Skeletal muscle satellite cell (primary cell): ENCODE data around the gene ODF4.

Experiments used
- H3K27me3 ChIP-seq: 2 replicates; pipeline ENCODE4 v1.7.0; 2013; ENCODE audit warnings: low read length; ENCODE audit not compliant: control insufficient read depth, insufficient read depth
- H3K36me3 ChIP-seq: 2 replicates; pipeline ENCODE4 v1.7.0; 2013; ENCODE audit warnings: mild to moderate bottlenecking, control low read depth, low read length; ENCODE audit not compliant: insufficient read depth
- H3K4me1 ChIP-seq: 2 replicates; pipeline ENCODE4 v1.7.0; 2013; ENCODE audit warnings: low read length; ENCODE audit not compliant: control insufficient read depth, insufficient read depth
- H3K4me2 ChIP-seq: 2 replicates; pipeline ENCODE4 v1.7.0; 2013; ENCODE audit warnings: mild to moderate bottlenecking, low read length
- H3K4me3 ChIP-seq: 2 replicates; pipeline ENCODE4 v1.7.0; 2013; ENCODE audit warnings: low read length
- H3K9ac ChIP-seq: 2 replicates; pipeline ENCODE4 v1.7.0; 2013; ENCODE audit warnings: mild to moderate bottlenecking, low read depth, low read length, moderate library complexity
- H3K9me3 ChIP-seq: replicated peaks from 2 replicates; pipeline ENCODE4 v1.7.0; 2013; ENCODE audit warnings: mild to moderate bottlenecking, control low read depth, low read length

Gene ODF4

GRCh38 chr17:8314797-8315763 lies 24.6 kb upstream of the ODF4 start:
- H3K4me1 ChIP-seq: no peaks in the 10 kb centered on the region
- no peak overlapping the region for H3K4me3 ChIP-seq
- no peak overlapping the region for H3K9ac ChIP-seq
- no peak overlapping the region for H3K4me2 ChIP-seq
- no peaks in the 10 kb centered on the region for H3K36me3 ChIP-seq
- H3K27me3 ChIP-seq: peaks cover 83% of the 10 kb centered on the region
- no peaks in the 10 kb centered on the region for H3K9me3 ChIP-seq

GRCh38 chr17:8315764-8316217 lies 23.8 kb upstream of the ODF4 start:
- no peak overlapping the region for H3K9ac ChIP-seq
- H3K36me3 ChIP-seq: no peaks in the 10 kb centered on the region
- H3K9me3 ChIP-seq: no peaks in the 10 kb centered on the region
- H3K4me3 ChIP-seq: no peak overlapping the region
- peaks cover 80% of the 10 kb centered on the region for H3K27me3 ChIP-seq
- no peaks in the 10 kb centered on the region for H3K4me1 ChIP-seq
- no peak overlapping the region for H3K4me2 ChIP-seq

- H3K9me3 ChIP-seq: no peaks in the 10 kb centered on the region
- no peak overlapping the region for H3K4me2 ChIP-seq
- no peaks in the 10 kb centered on the region for H3K36me3 ChIP-seq
- no peak overlapping the region for H3K4me3 ChIP-seq
- H3K27me3 ChIP-seq: peaks cover 64% of the 10 kb centered on the region
- H3K9ac ChIP-seq: no peak overlapping the region
- no peaks in the 10 kb centered on the region for H3K4me1 ChIP-seq
These were observed 21.4 kb upstream of the ODF4 start for GRCh38 chr17:8318010-8318935.

DNA sequence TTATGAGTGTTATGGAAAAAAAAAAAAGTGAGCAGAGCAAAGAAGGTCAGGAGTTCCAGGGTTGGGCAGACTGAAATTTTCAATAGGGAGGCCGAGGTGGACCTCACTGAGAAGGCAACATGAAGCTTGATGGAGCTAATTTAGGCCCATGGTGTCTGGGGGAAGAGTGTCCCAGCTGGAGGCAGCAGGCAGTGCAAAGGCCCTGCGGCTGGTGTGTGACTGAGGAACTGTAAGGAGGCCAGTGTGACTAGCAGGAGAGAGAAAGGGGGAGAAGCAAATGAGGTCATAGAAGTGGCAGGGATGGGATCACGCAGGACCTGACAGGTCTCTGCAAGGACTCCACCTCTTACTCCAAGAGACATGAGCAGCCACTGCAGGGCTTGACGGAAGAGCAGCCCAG lies 19.4 kb upstream of the ODF4 start:
- Histone ChIP-seq H3K9ac (no peak overlapping the region), H3K36me3 (no peaks in the 10 kb centered on the region), H3K4me1 (no peaks in the 10 kb centered on the region), H3K27me3 (peaks cover 44% of the 10 kb centered on the region), H3K4me3 (no peak overlapping the region), H3K9me3 (no peaks in the 10 kb centered on the region), H3K4me2 (no peak overlapping the region)

- H3K27me3 ChIP-seq: peaks cover 37% of the 10 kb centered on the region
These were observed 18.6 kb upstream of the ODF4 start for GRCh38 chr17:8320990-8321389.

DNA sequence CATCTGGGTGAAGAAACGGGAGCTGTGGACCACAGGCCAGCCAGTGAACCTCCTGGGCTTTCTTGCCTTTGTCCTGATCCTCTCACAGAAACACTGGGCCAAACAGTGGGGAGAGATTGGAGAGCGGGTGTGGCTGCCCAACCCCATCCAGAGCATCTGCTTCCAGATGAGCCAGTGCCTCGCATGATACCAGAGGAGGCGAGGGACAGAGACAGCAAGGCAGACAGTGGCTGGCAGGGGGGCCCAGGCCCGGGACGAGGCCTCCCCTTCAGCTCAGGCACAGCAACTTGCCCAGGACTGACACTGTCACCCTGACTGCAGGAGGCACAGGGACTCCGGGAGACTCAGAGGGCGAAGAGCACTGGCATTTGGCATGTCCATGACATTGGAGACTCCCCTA lies 17.6 kb upstream of the ODF4 start:
- Histone ChIP-seq H3K27me3 (peaks cover 29% of the 10 kb centered on the region), H3K4me1 (peaks cover 13% of the 10 kb centered on the region), H3K4me2 (no peak overlapping the region), H3K9ac (no peak overlapping the region), H3K9me3 (no peaks in the 10 kb centered on the region), H3K36me3 (no peaks in the 10 kb centered on the region), H3K4me3 (no peak overlapping the region)

More at GRCh38 chr17:8320990-8321389, 18.6 kb upstream of the ODF4 start:
- Histone ChIP-seq H3K4me1 (peaks cover 2% of the 10 kb centered on the region), H3K9me3 (no peaks in the 10 kb centered on the region), H3K4me2 (no peak overlapping the region), H3K9ac (no peak overlapping the region), H3K4me3 (no peak overlapping the region), H3K36me3 (no peaks in the 10 kb centered on the region)

DNA sequence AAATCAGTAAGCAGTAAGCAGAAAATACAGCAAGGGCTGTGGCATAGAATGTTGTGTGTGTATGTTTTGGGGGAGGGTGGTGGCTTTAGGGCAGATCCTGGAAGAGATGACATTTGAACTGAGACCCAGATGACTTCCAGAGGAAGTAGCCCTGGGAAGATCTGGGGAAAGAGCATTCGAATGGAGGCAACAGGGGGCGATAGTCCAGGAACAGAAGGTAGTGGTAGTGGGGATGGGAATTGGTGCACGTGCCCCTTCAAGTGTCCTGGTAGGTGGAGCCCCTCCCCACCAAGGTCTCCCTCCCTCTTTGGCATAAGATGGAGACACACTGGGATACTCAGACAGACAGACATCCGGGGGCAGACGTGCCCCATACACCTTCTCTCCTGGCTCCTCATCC lies 15.5 kb upstream of the ODF4 start:
- Histone ChIP-seq H3K9ac (no peak overlapping the region), H3K4me1 (peaks cover 18% of the 10 kb centered on the region), H3K4me2 (no peak overlapping the region), H3K27me3 (peaks cover 12% of the 10 kb centered on the region), H3K36me3 (no peaks in the 10 kb centered on the region), H3K9me3 (no peaks in the 10 kb centered on the region), H3K4me3 (no peak overlapping the region)

GRCh38 chr17:8324923-8325322 lies 14.7 kb upstream of the ODF4 start:
- Histone ChIP-seq H3K4me3 (no peak overlapping the region), H3K9ac (no peak overlapping the region), H3K4me2 (no peak overlapping the region), H3K27me3 (peaks cover 11% of the 10 kb centered on the region), H3K4me1 (peaks cover 18% of the 10 kb centered on the region), H3K9me3 (no peaks in the 10 kb centered on the region), H3K36me3 (no peaks in the 10 kb centered on the region)

DNA sequence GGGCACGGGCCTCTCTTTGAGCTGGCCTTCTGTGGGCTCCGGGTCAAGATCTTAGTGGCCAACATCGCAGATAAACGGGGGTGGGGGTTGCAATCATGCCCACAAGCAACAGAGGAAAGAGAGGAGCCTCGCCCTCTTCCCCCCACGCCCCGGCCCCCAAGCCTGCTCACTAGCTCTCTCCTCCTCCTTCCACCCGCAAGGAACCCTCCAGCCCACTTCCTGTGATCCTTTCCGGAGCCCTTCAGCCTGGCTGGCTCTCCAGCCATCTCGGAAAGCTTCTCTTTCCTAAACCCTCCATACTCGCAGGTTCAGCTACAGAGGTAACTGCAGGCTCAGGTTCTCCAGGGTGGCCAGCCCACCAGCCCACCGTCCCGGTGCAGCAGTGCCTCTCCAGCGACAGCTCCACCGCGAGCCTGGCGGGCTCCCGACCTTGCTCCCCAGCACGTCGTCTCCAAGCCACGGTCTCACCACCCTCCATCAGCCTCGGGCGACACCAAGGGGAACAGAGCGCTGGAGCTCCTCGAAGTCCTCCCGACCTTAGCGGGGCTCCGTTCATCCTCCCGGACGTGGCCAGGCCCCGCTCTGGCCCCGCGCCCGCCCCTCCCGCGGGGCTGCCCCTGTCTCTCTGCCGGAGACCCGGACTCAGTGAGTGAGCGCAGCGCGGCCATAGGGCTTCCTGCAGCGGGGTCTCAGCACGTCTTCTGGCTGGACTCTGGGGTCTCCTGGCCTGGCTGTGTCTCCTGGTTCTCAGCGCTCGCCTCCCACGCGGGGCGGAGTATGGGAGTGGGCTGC lies 12.9 kb upstream of the ODF4 start:
- H3K4me3 ChIP-seq: peak overlapping the region; percentile 82
- no peaks in the 10 kb centered on the region for H3K36me3 ChIP-seq
- peak overlapping the region; percentile 84 for H3K9ac ChIP-seq
- peaks cover 18% of the 10 kb centered on the region for H3K4me1 ChIP-seq
- peaks cover 1% of the 10 kb centered on the region for H3K27me3 ChIP-seq
- peak overlapping the region; percentile 99 for H3K4me2 ChIP-seq
- H3K9me3 ChIP-seq: no peaks in the 10 kb centered on the region

GRCh38 chr17:8327303-8327649 lies 12.4 kb upstream of the ODF4 start:
- no peaks in the 10 kb centered on the region for H3K36me3 ChIP-seq
- H3K4me3 ChIP-seq: peak overlapping the region; percentile 82
- peak overlapping the region; percentile 84 for H3K9ac ChIP-seq
- H3K4me2 ChIP-seq: peak overlapping the region; percentile 99
- H3K4me1 ChIP-seq: peaks cover 18% of the 10 kb centered on the region
- H3K9me3 ChIP-seq: no peaks in the 10 kb centered on the region
- peaks cover 4% of the 10 kb centered on the region for H3K27me3 ChIP-seq

DNA sequence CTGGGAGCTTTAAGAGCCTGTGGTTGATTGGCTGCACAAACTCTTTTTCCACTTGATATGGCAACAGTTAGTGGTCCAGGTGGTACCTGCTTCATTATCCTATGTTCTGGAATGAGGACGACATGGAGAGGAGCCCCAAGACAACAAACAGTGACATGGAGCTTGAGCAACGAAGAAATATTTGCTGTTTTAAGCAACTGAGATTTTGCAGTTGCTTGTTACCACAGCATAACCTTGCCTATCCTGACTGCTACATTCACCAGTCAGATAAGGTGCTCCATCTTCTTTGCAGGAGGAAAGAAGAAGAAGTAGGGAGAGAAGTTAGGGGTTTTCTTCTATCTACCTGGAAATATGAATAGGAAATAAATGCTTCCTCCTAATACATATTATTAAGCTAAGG lies 7.5 kb upstream of the ODF4 start:
- Histone ChIP-seq H3K4me3 (no peak overlapping the region), H3K36me3 (no peaks in the 10 kb centered on the region), H3K9me3 (no peaks in the 10 kb centered on the region), H3K27me3 (peaks cover 17% of the 10 kb centered on the region), H3K4me2 (no peak overlapping the region), H3K9ac (no peak overlapping the region), H3K4me1 (peaks cover 15% of the 10 kb centered on the region)
